Ovary (tissue), 3 donors: ENCODE results near the gene FMO5.

Experiments used
- CTCF ChIP-seq, 3 donors: fragments of 450-650 bp in 2 of 3; fragments of 200-600 bp in 1 of 3; IDR thresholded peaks; one replicate each; pipeline versions ENCODE4 v1.5.1 to v1.8.0; 2016 to 2022; ENCODE audit warnings: antibody characterized with exemption in 3 of 3, mild to moderate bottlenecking in 1 of 3
- POLR2A ChIP-seq: fragments of 450-650 bp; IDR thresholded peaks from one replicate; pipeline ENCODE4 v1.6.1; 2017; ENCODE audit warnings: antibody characterized with exemption, mild to moderate bottlenecking, moderate library complexity
- donor health status: DM: no; HTN: no; CAD: no.

- TF ChIP-seq CTCF (IDR thresholded peaks at IDR 0.05): no peak
- no peak for TF ChIP-seq POLR2A
These were observed 27.4 kb upstream of the FMO5 start for GRCh38 chr1:147252540-147252939.
